ES-I3 (cell line): Measurements from ENCODE around the gene USP8.
"Not testable (repeated sequence)": the region's sequence is repeated elsewhere in the genome, so short reads cannot be mapped to it uniquely, and the experiment has no call there.

Source experiments
- H3K36me3 ChIP-seq: 2 replicates; pipeline ENCODE4 v1.6.1; 2013; ENCODE audit warnings: mild to moderate bottlenecking, low read length, control low read depth, moderate library complexity; ENCODE audit not compliant: insufficient read depth
- H3K4me1 ChIP-seq: 2 replicates; pipeline ENCODE4 v1.6.1; 2013; ENCODE audit warnings: mild to moderate bottlenecking, control low read depth, low read length; ENCODE audit not compliant: insufficient read depth
- H3K9ac ChIP-seq: 2 replicates; pipeline ENCODE4 v1.6.1; 2013; ENCODE audit warnings: low read depth, mild to moderate bottlenecking, low read length, moderate library complexity
- H3K9me3 ChIP-seq: 2 replicates; pipeline ENCODE4 v1.6.1; 2013; ENCODE audit warnings: mild to moderate bottlenecking, low read length, moderate library complexity; ENCODE audit not compliant: control insufficient read depth, insufficient read depth

Gene USP8

GRCh38 chr15:50485389-50485788 lies 61.2 kb downstream of the USP8 start:
- no peaks in the 10 kb centered on the region for H3K9me3 ChIP-seq
- no peaks in the 10 kb centered on the region for H3K4me1 ChIP-seq
- H3K9ac ChIP-seq, result no peak overlapping the region
- H3K36me3 ChIP-seq, result no peaks in the 10 kb centered on the region; the same call in 1 of the 2 replicates

GRCh38 chr15:50487287-50487686 lies 63.1 kb downstream of the USP8 start:
- Histone ChIP-seq H3K9ac (no peak overlapping the region), H3K36me3 (peaks cover 4% of the 10 kb centered on the region), H3K9me3 (no peaks in the 10 kb centered on the region), H3K4me1 (no peaks in the 10 kb centered on the region)

- no peaks in the 10 kb centered on the region for H3K4me1 ChIP-seq
- no peak overlapping the region for H3K9ac ChIP-seq
- peaks cover 18% of the 10 kb centered on the region for H3K36me3 ChIP-seq
- no peaks in the 10 kb centered on the region for H3K9me3 ChIP-seq
Measured at GRCh38 chr15:50493625-50494024, 69.4 kb downstream of the USP8 start.

GRCh38 chr15:50494547-50494946 lies 70.3 kb downstream of the USP8 start:
- not testable (repeated sequence) for H3K9ac ChIP-seq, H3K9me3 ChIP-seq, H3K4me1 ChIP-seq
- peaks cover 18% of the 10 kb centered on the region for H3K36me3 ChIP-seq

- Histone ChIP-seq H3K36me3 (peaks cover 23% of the 10 kb centered on the region), H3K9me3 (no peaks in the 10 kb centered on the region), H3K4me1 (no peaks in the 10 kb centered on the region)
Measured at GRCh38 chr15:50496692-50497091, 72.5 kb downstream of the USP8 start.

GRCh38 chr15:50500352-50500751 lies 76.1 kb downstream of the USP8 start:
- no peak overlapping the region for H3K9ac ChIP-seq
- no peaks in the 10 kb centered on the region for H3K9me3 ChIP-seq
- H3K4me1 ChIP-seq, result no peaks in the 10 kb centered on the region
- H3K36me3 ChIP-seq, result peaks cover 21% of the 10 kb centered on the region

More at GRCh38 chr15:50496692-50497091, 72.5 kb downstream of the USP8 start:
- H3K9ac ChIP-seq, result no peak overlapping the region

- peaks cover 3% of the 10 kb centered on the region; the same call in 1 of the 2 replicates for H3K4me1 ChIP-seq
- no peak overlapping the region for H3K9ac ChIP-seq
- no peaks in the 10 kb centered on the region for H3K9me3 ChIP-seq
- peaks cover 14% of the 10 kb centered on the region for H3K36me3 ChIP-seq
Measured at GRCh38 chr15:50501815-50502214, 77.6 kb downstream of the USP8 start.

GRCh38 chr15:50503144-50503543 lies 78.9 kb downstream of the USP8 start:
- peaks cover 3% of the 10 kb centered on the region; the same call in 1 of the 2 replicates for H3K4me1 ChIP-seq

GRCh38 chr15:50505656-50506055 lies 81.5 kb downstream of the USP8 start:
- H3K9ac ChIP-seq, H3K4me1 ChIP-seq, H3K36me3 ChIP-seq, H3K9me3 ChIP-seq: not testable (repeated sequence)

More at GRCh38 chr15:50503144-50503543, 78.9 kb downstream of the USP8 start:
- no peak overlapping the region for H3K9ac ChIP-seq
- no peaks in the 10 kb centered on the region for H3K9me3 ChIP-seq
- H3K36me3 ChIP-seq, result peaks cover 10% of the 10 kb centered on the region

GRCh38 chr15:50506121-50506520 lies 81.9 kb downstream of the USP8 start:
- peaks cover 3% of the 10 kb centered on the region; the same call in 1 of the 2 replicates for H3K4me1 ChIP-seq
- H3K9ac ChIP-seq, result no peak overlapping the region
- H3K9me3 ChIP-seq, result no peaks in the 10 kb centered on the region
- no peaks in the 10 kb centered on the region for H3K36me3 ChIP-seq

- no peaks in the 10 kb centered on the region for H3K9me3 ChIP-seq
- H3K4me1 ChIP-seq, result no peaks in the 10 kb centered on the region
- H3K36me3 ChIP-seq, result no peaks in the 10 kb centered on the region
- no peak overlapping the region for H3K9ac ChIP-seq
Measured at GRCh38 chr15:50513001-50513400, 88.8 kb downstream of the USP8 start.

GRCh38 chr15:50519740-50520425 lies 95.7 kb downstream of the USP8 start:
- H3K36me3 ChIP-seq, result no peaks in the 10 kb centered on the region
- H3K4me1 ChIP-seq, result no peaks in the 10 kb centered on the region
- no peak overlapping the region for H3K9ac ChIP-seq
- no peaks in the 10 kb centered on the region for H3K9me3 ChIP-seq

GRCh38 chr15:50523851-50524251 lies 99.6 kb downstream of the USP8 start:
- Histone ChIP-seq H3K36me3 (no peaks in the 10 kb centered on the region), H3K9me3 (no peaks in the 10 kb centered on the region), H3K4me1 (no peaks in the 10 kb centered on the region), H3K9ac (no peak overlapping the region)

- Histone ChIP-seq H3K4me1 (no peaks in the 10 kb centered on the region), H3K9me3 (0 out of 2 replicates have a peak, but pooled peaks cover 2% of the 10 kb centered on the region), H3K36me3 (no peaks in the 10 kb centered on the region), H3K9ac (no peak overlapping the region)
Measured at GRCh38 chr15:50531163-50531562, 107.0 kb downstream of the USP8 start.

GRCh38 chr15:50531766-50532165 lies 107.6 kb downstream of the USP8 start:
- Histone ChIP-seq H3K9me3 (0 out of 2 replicates have a peak, but pooled peaks cover 2% of the 10 kb centered on the region), H3K4me1 (no peaks in the 10 kb centered on the region), H3K36me3 (no peaks in the 10 kb centered on the region), H3K9ac (no peak overlapping the region)
